Neural cell (in vitro differentiated cells): ENCODE results near the gene BHLHE23.

Source experiments
- CTCF ChIP-seq: fragments of 450-650 bp; IDR thresholded peaks from 2 replicates; pipeline ENCODE4 v1.5.1; 2014; ENCODE audit warnings: antibody characterized with exemption, mild to moderate bottlenecking, moderate library complexity; ENCODE audit not compliant: poor library complexity, severe bottlenecking
- RAD21 ChIP-seq: fragments of 450-650 bp; conservative IDR thresholded peaks from 2 replicates; pipeline ENCODE4 v1.6.1; 2014; ENCODE audit warnings: antibody characterized with exemption, mild to moderate bottlenecking, moderate library complexity

DNA sequence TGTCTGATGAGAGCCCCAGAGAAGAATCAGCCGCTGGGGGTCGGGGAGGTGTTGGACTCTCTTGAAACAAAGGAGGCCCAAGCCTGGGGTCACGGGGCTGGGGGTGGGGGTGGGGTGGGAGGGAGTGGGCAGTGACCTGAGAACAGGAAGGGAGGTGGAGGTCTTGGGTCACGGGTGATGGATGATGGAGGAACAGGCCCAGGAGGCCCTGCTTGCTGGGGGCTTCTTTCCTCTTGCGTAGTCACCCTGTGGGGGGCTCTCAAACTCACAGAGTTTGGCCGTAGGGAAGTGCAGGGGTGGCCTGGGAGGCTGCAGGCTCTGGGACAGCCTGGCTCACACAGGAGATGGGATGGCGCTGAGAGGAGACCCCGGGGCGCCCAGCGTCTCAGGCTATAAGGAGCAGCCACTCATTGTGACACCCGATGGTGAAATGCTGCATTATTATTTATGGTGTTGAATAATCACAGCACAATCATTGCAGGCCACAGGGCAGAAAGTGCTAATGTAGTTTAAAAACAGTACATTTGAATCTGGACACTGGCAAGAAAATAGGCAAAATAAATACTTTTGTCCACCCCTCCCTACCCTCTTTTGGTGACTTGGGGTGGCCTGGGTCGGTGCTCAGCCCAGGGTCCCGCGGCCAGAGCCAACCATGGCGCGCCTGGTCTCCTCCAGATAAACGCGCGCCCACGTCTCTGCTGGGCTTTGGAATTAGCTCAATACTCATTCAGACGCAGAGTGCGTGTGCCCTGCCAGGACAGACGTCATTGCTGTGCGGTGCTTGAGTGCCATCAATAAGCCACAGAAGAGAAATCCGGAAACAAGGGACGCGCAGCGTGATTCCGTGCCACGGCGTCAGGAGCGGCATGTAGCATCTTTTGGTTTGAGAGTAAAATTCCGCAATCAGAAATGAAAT is 27.3 kb upstream of the BHLHE23 start:
- TF ChIP-seq RAD21 (no peak), CTCF (no peak)
